ENCODE data around the gene SFXN5.

SFXN5 gene

GRCh38 chr2:72920318-72921087 lies 151.0 kb downstream of the SFXN5 start:
- Histone ChIP-seq H3K79me2 (ENCODE audit: insufficient read depth, low read length) (no peaks in the 10 kb centered on the region), H3K27ac (ENCODE audit: low read depth, low read length, poor library complexity, severe bottlenecking) (no peak overlapping the region), H3F3A (ENCODE audit: insufficient read depth, low read length) (no peaks in the 10 kb centered on the region), H3K36me3 (ENCODE audit: insufficient read depth, low read length) (no peaks in the 10 kb centered on the region), H3K9ac (ENCODE audit: low read length) (no peak overlapping the region), H4K20me1 (ENCODE audit: insufficient read depth, low read length) (no peaks in the 10 kb centered on the region), H3K27me3 (ENCODE audit: insufficient read depth, low read length) (peaks cover 3% of the 10 kb centered on the region; the same call in 1 of the 2 replicates), H3K4me3 (ENCODE audit: low read depth, low read length, poor library complexity, severe bottlenecking) (no peak overlapping the region), H3K4me2 (ENCODE audit: low read length) (no peak overlapping the region), H3K9me3 (ENCODE audit: low read length) (no peaks in the 10 kb centered on the region), H2AFZ (ENCODE audit: low read length) (no peak overlapping the region), H3K9me2 (ENCODE audit: low read depth, low read length) (no peaks in the 10 kb centered on the region), H3K4me1 (ENCODE audit: insufficient read depth, low read length, severe bottlenecking) (peaks cover 17% of the 10 kb centered on the region)
- no peak for TF ChIP-seq CTCF (IDR thresholded peaks at IDR 0.05; ENCODE audit: low read length)
- TF ChIP-seq EZH2 (IDR thresholded peaks at IDR 0.05; ENCODE audit: borderline replicate concordance, low read length), result no peak

- no peak overlapping the region for H2AFZ ChIP-seq (ENCODE audit: low read length)
- H3K4me2 ChIP-seq (ENCODE audit: low read length), result no peak overlapping the region
- no peaks in the 10 kb centered on the region for H4K20me1 ChIP-seq (ENCODE audit: insufficient read depth, low read length)
- no peak overlapping the region for H3K4me3 ChIP-seq (ENCODE audit: low read depth, low read length, poor library complexity, severe bottlenecking)
- H3K9me3 ChIP-seq (ENCODE audit: low read length), result no peaks in the 10 kb centered on the region
- peaks cover 18% of the 10 kb centered on the region for H3K4me1 ChIP-seq (ENCODE audit: insufficient read depth, low read length, severe bottlenecking)
- peaks cover 3% of the 10 kb centered on the region; the same call in 1 of the 2 replicates for H3K27me3 ChIP-seq (ENCODE audit: insufficient read depth, low read length)
- no peaks in the 10 kb centered on the region for H3K79me2 ChIP-seq (ENCODE audit: insufficient read depth, low read length)
- H3K27ac ChIP-seq (ENCODE audit: low read depth, low read length, poor library complexity, severe bottlenecking), result no peak overlapping the region
- H3F3A ChIP-seq (ENCODE audit: insufficient read depth, low read length), result no peaks in the 10 kb centered on the region
- H3K9me2 ChIP-seq (ENCODE audit: low read depth, low read length), result no peaks in the 10 kb centered on the region
- no peak for TF ChIP-seq CTCF (IDR thresholded peaks at IDR 0.05; ENCODE audit: low read length)
- no peak for TF ChIP-seq EZH2 (IDR thresholded peaks at IDR 0.05; ENCODE audit: borderline replicate concordance, low read length)
- H3K9ac ChIP-seq (ENCODE audit: low read length), result no peak overlapping the region
- H3K36me3 ChIP-seq (ENCODE audit: insufficient read depth, low read length), result no peaks in the 10 kb centered on the region
These were observed 151.8 kb downstream of the SFXN5 start for GRCh38 chr2:72919414-72920317.

GRCh38 chr2:72917877-72918553 lies 153.5 kb downstream of the SFXN5 start:
- Histone ChIP-seq H3K4me3 (ENCODE audit: low read depth, low read length, poor library complexity, severe bottlenecking) (peak overlapping the region; percentile 54), H3K9ac (ENCODE audit: low read length) (no peak overlapping the region), H3K9me2 (ENCODE audit: low read depth, low read length) (no peaks in the 10 kb centered on the region), H3K79me2 (ENCODE audit: insufficient read depth, low read length) (no peaks in the 10 kb centered on the region), H3K36me3 (ENCODE audit: insufficient read depth, low read length) (no peaks in the 10 kb centered on the region), H3K27ac (ENCODE audit: low read depth, low read length, poor library complexity, severe bottlenecking) (no peak overlapping the region), H2AFZ (ENCODE audit: low read length) (no peak overlapping the region), H3K9me3 (ENCODE audit: low read length) (no peaks in the 10 kb centered on the region), H4K20me1 (ENCODE audit: insufficient read depth, low read length) (no peaks in the 10 kb centered on the region), H3K4me2 (ENCODE audit: low read length) (peak overlapping the region; percentile 51; the same call in 1 of the 2 replicates), H3F3A (ENCODE audit: insufficient read depth, low read length) (no peaks in the 10 kb centered on the region), H3K4me1 (ENCODE audit: insufficient read depth, low read length, severe bottlenecking) (peaks cover 18% of the 10 kb centered on the region), H3K27me3 (ENCODE audit: insufficient read depth, low read length) (peaks cover 3% of the 10 kb centered on the region; the same call in 1 of the 2 replicates)
- TF ChIP-seq CTCF (IDR thresholded peaks at IDR 0.05; ENCODE audit: low read length), result no peak
- TF ChIP-seq EZH2 (IDR thresholded peaks at IDR 0.05; ENCODE audit: borderline replicate concordance, low read length), result no peak
